Activated naive CD4-positive, alpha-beta T cell treated with anti-CD3 and anti-CD28 coated beads, Interleukin-2, amount 50 U/mL, for 24 hours (primary cell): ENCODE measurements around the gene ZFP64.
"Not testable (repeated sequence)": the region's sequence is repeated elsewhere in the genome, so short reads cannot be mapped to it uniquely, and the experiment has no call there.

ENCODE experiments used
- H3K27ac Mint-ChIP-seq: one replicate; pipeline ENCODE4 v1.8.0; 2021; ENCODE audit warnings: mild to moderate bottlenecking, mixed read lengths
- H3K27me3 Mint-ChIP-seq: one replicate; pipeline ENCODE4 v1.8.0; 2021; ENCODE audit warnings: mixed read lengths
- H3K36me3 Mint-ChIP-seq: one replicate; pipeline ENCODE4 v1.8.0; 2021; ENCODE audit warnings: mixed read lengths
- H3K4me1 Mint-ChIP-seq: one replicate; pipeline ENCODE4 v1.8.0; 2021; ENCODE audit warnings: mixed read lengths
- H3K4me3 Mint-ChIP-seq: one replicate; pipeline ENCODE4 v1.8.0; 2021; ENCODE audit warnings: mild to moderate bottlenecking, mixed read lengths
- H3K9me3 Mint-ChIP-seq: one replicate; pipeline ENCODE4 v1.8.0; 2021; ENCODE audit warnings: mixed read lengths

Gene ZFP64

GRCh38 chr20:52212943-52213342 is 21.4 kb upstream of the ZFP64 start:
- H3K27me3 Mint-ChIP-seq, result peaks cover 16% of the 10 kb centered on the region
- H3K9me3 Mint-ChIP-seq, result peaks cover 17% of the 10 kb centered on the region
- no peak overlapping the region for H3K4me3 Mint-ChIP-seq
- H3K4me1 Mint-ChIP-seq, result no peaks in the 10 kb centered on the region
- peaks cover 8% of the 10 kb centered on the region for H3K36me3 Mint-ChIP-seq
- H3K27ac Mint-ChIP-seq, result no peak overlapping the region

GRCh38 chr20:52210037-52210990 is 18.7 kb upstream of the ZFP64 start:
- no peak overlapping the region for H3K27ac Mint-ChIP-seq
- H3K27me3 Mint-ChIP-seq, result peaks cover 16% of the 10 kb centered on the region
- no peaks in the 10 kb centered on the region for H3K4me1 Mint-ChIP-seq
- peaks cover 9% of the 10 kb centered on the region for H3K9me3 Mint-ChIP-seq
- peaks cover 3% of the 10 kb centered on the region for H3K36me3 Mint-ChIP-seq
- no peak overlapping the region for H3K4me3 Mint-ChIP-seq

- Mint-ChIP-seq H3K27me3 (peaks cover 13% of the 10 kb centered on the region), H3K36me3 (peaks cover 3% of the 10 kb centered on the region), H3K4me1 (no peaks in the 10 kb centered on the region), H3K4me3 (no peak overlapping the region), H3K27ac (no peak overlapping the region), H3K9me3 (peaks cover 9% of the 10 kb centered on the region)
These were observed 17.6 kb upstream of the ZFP64 start for GRCh38 chr20:52209154-52209571.

GRCh38 chr20:52207020-52207810 is 15.6 kb upstream of the ZFP64 start:
- Mint-ChIP-seq H3K4me3 (no peak overlapping the region), H3K27me3 (peaks cover 9% of the 10 kb centered on the region), H3K9me3 (peaks cover 9% of the 10 kb centered on the region), H3K36me3 (peaks cover 3% of the 10 kb centered on the region), H3K4me1 (no peaks in the 10 kb centered on the region), H3K27ac (no peak overlapping the region)

GRCh38 chr20:52204136-52204535 is 12.6 kb upstream of the ZFP64 start:
- H3K4me1 Mint-ChIP-seq, result no peaks in the 10 kb centered on the region
- no peak overlapping the region for H3K4me3 Mint-ChIP-seq
- peaks cover 7% of the 10 kb centered on the region for H3K27me3 Mint-ChIP-seq
- no peaks in the 10 kb centered on the region for H3K36me3 Mint-ChIP-seq
- no peaks in the 10 kb centered on the region for H3K9me3 Mint-ChIP-seq
- H3K27ac Mint-ChIP-seq, result no peak overlapping the region

GRCh38 chr20:52201395-52201794 is 9.8 kb upstream of the ZFP64 start:
- Mint-ChIP-seq H3K27ac (no peak overlapping the region), H3K4me3 (no peak overlapping the region), H3K9me3 (no peaks in the 10 kb centered on the region), H3K36me3 (no peaks in the 10 kb centered on the region), H3K27me3 (no peaks in the 10 kb centered on the region), H3K4me1 (no peaks in the 10 kb centered on the region)

- Mint-ChIP-seq H3K27ac (no peak overlapping the region), H3K4me3 (no peak overlapping the region), H3K9me3 (no peaks in the 10 kb centered on the region), H3K4me1 (no peaks in the 10 kb centered on the region), H3K36me3 (no peaks in the 10 kb centered on the region), H3K27me3 (no peaks in the 10 kb centered on the region)
These were observed 9.3 kb upstream of the ZFP64 start for GRCh38 chr20:52200870-52201269.

- Mint-ChIP-seq H3K4me1 (peaks cover 11% of the 10 kb centered on the region), H3K36me3 (no peaks in the 10 kb centered on the region), H3K9me3 (no peaks in the 10 kb centered on the region), H3K27ac (no peak overlapping the region), H3K4me3 (no peak overlapping the region), H3K27me3 (no peaks in the 10 kb centered on the region)
These were observed 5.3 kb upstream of the ZFP64 start for GRCh38 chr20:52196845-52197244.

- H3K36me3 Mint-ChIP-seq, result no peaks in the 10 kb centered on the region
- no peak overlapping the region for H3K4me3 Mint-ChIP-seq
- no peaks in the 10 kb centered on the region for H3K9me3 Mint-ChIP-seq
- no peaks in the 10 kb centered on the region for H3K27me3 Mint-ChIP-seq
- peaks cover 23% of the 10 kb centered on the region for H3K4me1 Mint-ChIP-seq
- no peak overlapping the region for H3K27ac Mint-ChIP-seq
These were observed 2.4 kb upstream of the ZFP64 start for GRCh38 chr20:52193886-52194545.

- Mint-ChIP-seq H3K4me1 (peaks cover 23% of the 10 kb centered on the region), H3K27ac (no peak overlapping the region), H3K4me3 (peak overlapping the region; percentile 93)
These were observed 1.6 kb upstream of the ZFP64 start for GRCh38 chr20:52193133-52193532.

GRCh38 chr20:52192719-52193007 is 1.1 kb upstream of the ZFP64 start:
- H3K27me3 Mint-ChIP-seq, H3K27ac Mint-ChIP-seq, H3K9me3 Mint-ChIP-seq, H3K36me3 Mint-ChIP-seq: not testable (repeated sequence)
- H3K4me3 Mint-ChIP-seq, result peak overlapping the region; percentile 93
- H3K4me1 Mint-ChIP-seq, result peaks cover 23% of the 10 kb centered on the region

More at GRCh38 chr20:52193133-52193532, 1.6 kb upstream of the ZFP64 start:
- Mint-ChIP-seq H3K9me3 (no peaks in the 10 kb centered on the region), H3K36me3 (no peaks in the 10 kb centered on the region), H3K27me3 (no peaks in the 10 kb centered on the region)

- Mint-ChIP-seq H3K4me3 (peak overlapping the region; percentile 93), H3K27ac (peak overlapping the region; percentile 97), H3K27me3 (no peaks in the 10 kb centered on the region), H3K36me3 (no peaks in the 10 kb centered on the region), H3K4me1 (peaks cover 23% of the 10 kb centered on the region), H3K9me3 (no peaks in the 10 kb centered on the region)
These were observed 538 bp upstream of the ZFP64 start for GRCh38 chr20:52191916-52192718.

GRCh38 chr20:52190437-52191131 is 995 bp downstream of the ZFP64 start:
- Mint-ChIP-seq H3K9me3 (no peaks in the 10 kb centered on the region), H3K27ac (peak overlapping the region; percentile 72), H3K4me1 (peaks cover 23% of the 10 kb centered on the region), H3K36me3 (no peaks in the 10 kb centered on the region), H3K4me3 (peak overlapping the region; percentile 93), H3K27me3 (no peaks in the 10 kb centered on the region)

- H3K27ac Mint-ChIP-seq, result no peak overlapping the region
- H3K36me3 Mint-ChIP-seq, result peaks cover 16% of the 10 kb centered on the region
- H3K9me3 Mint-ChIP-seq, result no peaks in the 10 kb centered on the region
- peaks cover 4% of the 10 kb centered on the region for H3K4me1 Mint-ChIP-seq
- H3K27me3 Mint-ChIP-seq, result no peaks in the 10 kb centered on the region
- no peak overlapping the region for H3K4me3 Mint-ChIP-seq
These were observed 9.8 kb downstream of the ZFP64 start for GRCh38 chr20:52181766-52182165.
